Measurements from ENCODE around the gene PTH. TPM values are rescaled to one million over a fixed set of nuclear protein-coding genes. Genes with fewer than 3 reads are reported as not detected.

The PTH gene
- total RNA-seq, 4 donors from 2014 or later: not detected

DNA sequence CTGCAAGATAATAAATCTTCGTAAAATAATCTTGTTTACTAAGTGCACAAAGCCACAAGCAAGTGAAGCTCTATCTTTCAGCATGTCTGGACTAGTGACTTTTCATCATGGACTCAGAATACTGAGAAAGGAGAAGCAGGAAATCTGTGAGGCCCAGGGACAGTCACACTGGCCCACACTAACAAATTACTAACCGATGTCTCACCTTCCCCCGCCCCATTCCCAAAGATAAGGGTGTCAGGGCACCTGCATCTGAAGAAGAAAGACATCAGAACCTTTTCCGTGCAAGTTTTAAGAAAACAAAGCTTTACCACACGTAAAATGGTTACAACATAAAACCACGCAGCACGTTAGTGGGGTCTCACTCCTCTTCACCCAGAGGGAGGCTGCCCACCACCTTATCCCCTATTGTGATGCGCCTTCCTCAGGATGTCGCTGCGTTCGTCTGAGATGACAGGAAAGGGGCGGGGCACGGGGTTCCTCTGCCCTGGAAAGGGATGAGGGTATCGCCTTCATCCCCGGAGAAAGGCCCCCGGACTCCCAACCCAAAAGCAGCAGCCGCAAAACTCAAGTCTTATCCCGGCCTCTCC lies 33.4 kb downstream of the PTH start:
- TF ChIP-seq POLR2A (IDR thresholded peaks at IDR 0.05): no peak
- TF ChIP-seq CTCF (IDR thresholded peaks at IDR 0.05): no peak
- intact Hi-C loops (cut with DNase I; ENCODE audit: low total_unique reads): no loop called here
- 2% methylated on average over 8 to 15 of the region's 18 CpGs for WGBS, 2 donors
- peak overlapping the region; percentile 88 for H3K4me3 ChIP-seq (ENCODE audit: low read depth, poor library complexity, severe bottlenecking)
- DNase-seq (ENCODE audit: low spot score in 2 of 2): peak; percentile 52 to 94

DNA sequence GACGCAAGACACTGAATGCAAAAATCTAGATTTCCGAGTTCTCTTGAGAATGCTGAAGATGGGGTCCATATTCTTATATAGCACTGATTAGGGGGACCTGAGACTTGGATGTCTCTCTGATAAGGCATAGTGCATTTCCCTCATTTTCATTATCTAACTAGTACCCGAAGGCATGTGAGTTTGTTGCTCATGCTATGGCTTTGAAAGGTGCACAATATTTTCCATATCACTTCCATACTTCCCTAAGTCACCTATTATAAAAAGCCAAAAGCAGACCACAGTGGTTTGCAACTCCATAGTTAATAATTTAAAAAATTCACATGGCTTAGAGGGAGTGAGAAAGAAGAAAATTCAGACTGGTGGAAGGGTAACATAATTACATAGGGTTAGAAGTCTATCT lies 34.5 kb downstream of the PTH start:
- intact Hi-C loops (cut with DNase I; ENCODE audit: low total_unique reads): no loop called here

GRCh38 chr11:13450832-13451397 lies 44.9 kb downstream of the PTH start:
- intact Hi-C loops (cut with DNase I; ENCODE audit: low total_unique reads): no loop called here
- TF ChIP-seq CTCF (IDR thresholded peaks at IDR 0.05): no peak
- TF ChIP-seq POLR2A (IDR thresholded peaks at IDR 0.05): no peak
- WGBS, 2 donors: 96 to 100% methylated on average over 2 of the region's 2 CpGs
- no peak for DNase-seq (ENCODE audit: low spot score in 2 of 2)
- H3K4me3 ChIP-seq (ENCODE audit: low read depth, poor library complexity, severe bottlenecking): no peak overlapping the region

More for the DNA sequence above, 34.5 kb downstream of the PTH start:
- no peak overlapping the region for H3K4me3 ChIP-seq (ENCODE audit: low read depth, poor library complexity, severe bottlenecking)
- 80 to 82% methylated on average over 3 of the region's 3 CpGs for WGBS, 2 donors
- DNase-seq (ENCODE audit: low spot score in 2 of 2): no peak
- TF ChIP-seq POLR2A (IDR thresholded peaks at IDR 0.05) (no peak), CTCF (IDR thresholded peaks at IDR 0.05) (no peak)

- 0 to 61% methylated on average over 1 of the region's 1 CpG for WGBS, 2 donors
- no peak overlapping the region for H3K4me3 ChIP-seq (ENCODE audit: low read depth, poor library complexity, severe bottlenecking)
- intact Hi-C loops (cut with DNase I; ENCODE audit: low total_unique reads): no loop called here
- no peak for DNase-seq (ENCODE audit: low spot score in 2 of 2)
- TF ChIP-seq CTCF (IDR thresholded peaks at IDR 0.05) (no peak), POLR2A (IDR thresholded peaks at IDR 0.05) (no peak)
Observed at GRCh38 chr11:13449522-13449921, 46.3 kb downstream of the PTH start.

DNA sequence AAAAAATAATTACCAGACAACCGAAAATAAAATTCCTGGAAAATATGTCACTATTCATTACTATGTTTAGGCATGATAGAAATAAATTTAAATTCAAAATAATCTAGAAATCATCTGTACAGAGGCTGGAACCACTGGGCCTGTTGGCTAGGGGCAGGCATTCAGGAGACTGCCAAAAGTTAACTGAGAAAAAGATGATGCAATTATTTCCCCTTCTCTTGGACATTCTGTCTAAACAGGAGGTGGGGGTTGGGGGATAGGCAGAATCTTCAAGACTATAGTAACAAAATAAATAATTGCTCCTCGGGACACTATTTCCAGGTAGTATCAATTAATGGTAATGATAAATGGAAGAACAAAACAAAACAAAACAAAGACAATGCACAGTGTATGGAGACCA lies 46.9 kb downstream of the PTH start:
- intact Hi-C loops (cut with DNase I; ENCODE audit: low total_unique reads): no loop called here
- TF ChIP-seq POLR2A (IDR thresholded peaks at IDR 0.05) (no peak), CTCF (IDR thresholded peaks at IDR 0.05) (no peak)
- H3K4me3 ChIP-seq (ENCODE audit: low read depth, poor library complexity, severe bottlenecking): no peak overlapping the region
- WGBS, 2 donors: 44 to 63% methylated on average over 2 of the region's 2 CpGs
- no peak for DNase-seq (ENCODE audit: low spot score in 2 of 2)

DNA sequence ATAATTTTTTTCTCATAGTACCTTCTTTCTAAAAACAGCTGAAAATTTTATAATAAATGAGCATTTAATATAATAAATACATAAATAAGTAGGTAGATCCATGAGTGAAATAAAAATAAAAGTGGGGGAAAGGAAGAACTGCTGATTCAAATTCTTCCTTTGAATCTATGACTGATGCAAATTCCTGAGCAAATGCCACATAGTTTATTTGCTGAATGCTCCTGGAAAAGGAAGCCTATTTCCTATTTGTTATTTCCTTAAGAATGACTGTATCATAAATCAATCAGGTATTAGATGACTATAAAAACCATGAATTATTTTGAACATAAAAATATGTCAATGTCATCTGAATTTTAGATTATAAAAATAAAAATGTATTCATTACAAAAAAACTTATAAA lies 49.4 kb downstream of the PTH start:
- no peak for DNase-seq (ENCODE audit: low spot score in 2 of 2)
- TF ChIP-seq CTCF (IDR thresholded peaks at IDR 0.05): no peak
- no peak for TF ChIP-seq POLR2A (IDR thresholded peaks at IDR 0.05)
- intact Hi-C loops (cut with DNase I; ENCODE audit: low total_unique reads): no loop called here
- no peak overlapping the region for H3K4me3 ChIP-seq (ENCODE audit: low read depth, poor library complexity, severe bottlenecking)

Measured in lower leg skin (tissue), 4 donors.